ENCODE measurements around the gene B3GALT5. TPM values are rescaled to one million over a fixed set of nuclear protein-coding genes. Genes with fewer than 3 reads are reported as not detected.
"Not testable (repeated sequence)": the region's sequence is repeated elsewhere in the genome, so short reads cannot be mapped to it uniquely, and the experiment has no call there.

The B3GALT5 gene
- total and polyA plus RNA-seq, 7 donors = under 0.01 to 1.0 (median 0.06) TPM; not detected in 2

- intact Hi-C loops (cut with DNase I) = no loop called here
- TF ChIP-seq, protein P1, sequence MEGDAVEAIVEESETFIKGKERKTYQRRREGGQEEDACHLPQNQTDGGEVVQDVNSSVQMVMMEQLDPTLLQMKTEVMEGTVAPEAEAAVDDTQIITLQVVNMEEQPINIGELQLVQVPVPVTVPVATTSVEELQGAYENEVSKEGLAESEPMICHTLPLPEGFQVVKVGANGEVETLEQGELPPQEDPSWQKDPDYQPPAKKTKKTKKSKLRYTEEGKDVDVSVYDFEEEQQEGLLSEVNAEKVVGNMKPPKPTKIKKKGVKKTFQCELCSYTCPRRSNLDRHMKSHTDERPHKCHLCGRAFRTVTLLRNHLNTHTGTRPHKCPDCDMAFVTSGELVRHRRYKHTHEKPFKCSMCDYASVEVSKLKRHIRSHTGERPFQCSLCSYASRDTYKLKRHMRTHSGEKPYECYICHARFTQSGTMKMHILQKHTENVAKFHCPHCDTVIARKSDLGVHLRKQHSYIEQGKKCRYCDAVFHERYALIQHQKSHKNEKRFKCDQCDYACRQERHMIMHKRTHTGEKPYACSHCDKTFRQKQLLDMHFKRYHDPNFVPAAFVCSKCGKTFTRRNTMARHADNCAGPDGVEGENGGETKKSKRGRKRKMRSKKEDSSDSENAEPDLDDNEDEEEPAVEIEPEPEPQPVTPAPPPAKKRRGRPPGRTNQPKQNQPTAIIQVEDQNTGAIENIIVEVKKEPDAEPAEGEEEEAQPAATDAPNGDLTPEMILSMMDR (IDR thresholded peaks at IDR 0.05) = no peak
- Histone ChIP-seq H3K4me1 (no peaks in the 10 kb centered on the region), H3K36me3 (ENCODE audit: insufficient read depth in 1 of 2, low read depth in 1 of 2) (no peaks in the 10 kb centered on the region), H3K9me3 (no peaks in the 10 kb centered on the region), H3K27ac (no peak overlapping the region), H3K4me3 (no peak overlapping the region), H3K27me3 (ENCODE audit: insufficient read depth in 3 of 3, low read length in 2 of 3) (no peaks in the 10 kb centered on the region)
- ATAC-seq (no peak), DNase-seq (no peak)
- 27 to 48% (median 27%) methylated on average over 1 of the region's 1 CpG for WGBS, 3 donors
Measured at GRCh38 chr21:39688010-39688409, 75.3 kb downstream of the B3GALT5 start.

DNA sequence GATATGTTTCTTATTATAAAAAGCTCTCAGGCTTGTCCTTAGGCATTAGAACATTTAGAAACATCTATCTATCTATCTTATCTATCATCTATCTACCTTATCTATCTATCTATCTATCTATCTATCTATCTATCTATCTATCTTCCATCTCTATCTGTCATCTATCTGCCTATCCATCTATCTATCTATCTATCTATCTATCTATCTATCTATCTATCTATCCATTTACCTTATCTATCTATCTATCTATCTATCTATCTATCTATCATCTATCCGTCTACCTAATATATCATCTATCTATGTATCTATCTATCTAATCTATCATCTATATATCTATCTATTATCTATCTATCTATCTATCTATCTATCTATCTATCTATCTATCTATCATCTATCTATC, 77.1 kb downstream of the B3GALT5 start:
- intact Hi-C loops (cut with DNase I); H3K4me1 ChIP-seq; H3K9me3 ChIP-seq; H3K27me3 ChIP-seq (ENCODE audit: insufficient read depth in 3 of 3, low read length in 2 of 3); H3K4me3 ChIP-seq; ATAC-seq; DNase-seq; H3K36me3 ChIP-seq (ENCODE audit: insufficient read depth in 1 of 2, low read depth in 1 of 2); H3K27ac ChIP-seq: not testable (repeated sequence)
- WGBS, 3 donors = 91 to 100% (median 100%) methylated on average over 1 of the region's 1 CpG

GRCh38 chr21:39690454-39690853, 77.7 kb downstream of the B3GALT5 start:
- Histone ChIP-seq H3K36me3 (ENCODE audit: insufficient read depth in 1 of 2, low read depth in 1 of 2) (no peaks in the 10 kb centered on the region), H3K4me1 (no peaks in the 10 kb centered on the region), H3K4me3 (no peak overlapping the region), H3K27ac (no peak overlapping the region), H3K9me3 (no peaks in the 10 kb centered on the region), H3K27me3 (ENCODE audit: insufficient read depth in 3 of 3, low read length in 2 of 3) (peaks cover 0 to 7% (median 0%) of the 10 kb centered on the region in 3 donors)
- DNase-seq (no peak), ATAC-seq (no peak)
- 82 to 87% (median 86%) methylated on average over 4 of the region's 4 CpGs for WGBS, 3 donors
- TF ChIP-seq, protein P1 (IDR thresholded peaks at IDR 0.05) = no peak
- intact Hi-C loops (cut with DNase I) = no loop called here

DNA sequence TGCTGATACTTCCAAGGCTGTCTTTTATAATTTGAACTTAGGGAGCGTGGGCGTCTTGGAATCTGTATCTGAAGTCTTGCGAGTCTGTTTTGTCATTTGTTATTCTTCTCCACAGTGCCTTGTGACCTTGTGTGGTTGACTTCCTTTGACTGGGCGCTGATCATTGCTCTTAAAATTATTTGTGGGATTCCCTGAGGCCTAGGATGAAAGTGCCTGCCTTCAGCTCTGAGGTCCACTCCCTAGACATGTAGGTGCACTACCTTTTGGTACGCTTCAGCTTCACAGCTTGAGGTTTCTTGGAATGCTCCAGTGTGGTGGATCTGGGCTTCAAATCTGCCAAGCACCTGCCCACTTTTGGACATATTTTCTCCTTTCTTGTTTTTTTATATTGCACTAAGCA, 82.0 kb downstream of the B3GALT5 start:
- intact Hi-C loops (cut with DNase I) = no loop called here
- Histone ChIP-seq H3K36me3 (ENCODE audit: insufficient read depth in 1 of 2, low read depth in 1 of 2) (no peaks in the 10 kb centered on the region), H3K9me3 (no peaks in the 10 kb centered on the region), H3K4me1 (no peaks in the 10 kb centered on the region), H3K27me3 (ENCODE audit: insufficient read depth in 3 of 3, low read length in 2 of 3) (peaks cover 0 to 7% (median 0%) of the 10 kb centered on the region in 3 donors), H3K27ac (no peak overlapping the region), H3K4me3 (no peak overlapping the region)
- no peak for ATAC-seq
- TF ChIP-seq, protein P1 (IDR thresholded peaks at IDR 0.05) = no peak
- WGBS, 3 donors = 87 to 90% (median 89%) methylated on average over 5 of the region's 5 CpGs
- no peak for DNase-seq

DNA sequence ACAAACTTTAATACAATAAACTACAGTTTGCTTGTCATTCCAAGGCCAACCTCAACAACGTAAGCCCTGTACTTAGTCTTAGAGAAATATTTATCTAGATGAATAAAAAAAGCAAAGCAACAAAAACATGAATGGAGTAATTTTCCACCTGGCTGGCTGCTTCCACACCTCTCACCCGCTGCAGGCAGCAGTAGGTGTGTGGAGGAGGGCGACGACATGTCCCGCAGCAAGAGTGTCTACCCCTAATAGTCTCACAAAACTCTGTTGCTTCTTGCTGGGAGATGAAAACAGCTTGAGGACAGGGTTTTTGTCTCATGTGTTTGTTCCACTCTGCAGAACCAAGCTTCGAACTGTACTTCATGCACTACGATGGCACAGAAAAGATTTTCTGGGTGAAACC, 83.5 kb downstream of the B3GALT5 start:
- no peak overlapping the region for H3K27ac ChIP-seq
- no peaks in the 10 kb centered on the region for H3K36me3 ChIP-seq (ENCODE audit: insufficient read depth in 1 of 2, low read depth in 1 of 2)
- TF ChIP-seq, protein P1 (IDR thresholded peaks at IDR 0.05) = no peak
- ATAC-seq = no peak
- H3K4me3 ChIP-seq = no peak overlapping the region
- WGBS, 3 donors = 92 to 94% (median 93%) methylated on average over 7 of the region's 7 CpGs
- intact Hi-C loops (cut with DNase I) = no loop called here
- H3K4me1 ChIP-seq = no peaks in the 10 kb centered on the region
- no peak for DNase-seq
- H3K9me3 ChIP-seq = no peaks in the 10 kb centered on the region
- H3K27me3 ChIP-seq (ENCODE audit: insufficient read depth in 3 of 3, low read length in 2 of 3) = peaks cover 0 to 7% (median 0%) of the 10 kb centered on the region in 3 donors

All from psoas muscle (tissue), 8 donors.